Measurements from ENCODE around the gene PYROXD2. TPM values are rescaled to one million over a fixed set of nuclear protein-coding genes. Genes with fewer than 3 reads are reported as not detected.
A peak's percentile ranks its signal among the peaks of the same experiment; 100 is the strongest.

PYROXD2 gene
- total and polyA plus RNA-seq, 2 of the 8 experiments (the other 6 are each of a cell fraction or from before 2014, with no cell fraction given) = 3.2 to 5.4 TPM

- no peak for DNase-seq (ENCODE audit: low read depth in 1 of 2, low spot score in 2 of 2)
- H3K18ac ChIP-seq (ENCODE audit: extremely low read depth, low read length) = no peak overlapping the region
- H2BK5ac ChIP-seq (ENCODE audit: low read depth, low read length) = no peak overlapping the region; the same call in 1 of the 2 replicates
- peak overlapping the region; percentile 39; the same call in 1 of the 2 replicates for H3K27ac ChIP-seq (ENCODE audit: low read depth, low read length)
- ChIA-PET CTCF (ENCODE audit: partially characterized antibody) (interaction anchor here (1.1 to 1.7 kb wide), 5 partner anchors 9 to 791 kb away, joined by 3 to 7 read pairs (median 4); no protein-coding TSS in a partner anchor), POLR2A (ENCODE audit: partially characterized antibody) (interaction anchor here (0.8 to 1.1 kb wide), 2 partner anchors 10 to 12 kb away, joined by 3 to 6 read pairs; partner anchors contain the start of gene HPS1)
- H3K79me2 ChIP-seq (ENCODE audit: control insufficient read depth in 1 of 2, insufficient read depth in 2 of 2, low read length in 2 of 2) = no peaks in the 10 kb centered on the region
- no peak overlapping the region for H2AK5ac ChIP-seq (ENCODE audit: low read depth, low read length)
- peak overlapping the region; percentile 2 for H4K5ac ChIP-seq (ENCODE audit: insufficient read length, low read depth, low read length)
- H2BK12ac ChIP-seq (ENCODE audit: low read depth, low read length) = no peak overlapping the region
- H3K23me2 ChIP-seq (ENCODE audit: low read depth, low read length) = no peaks in the 10 kb centered on the region
- no peaks in the 10 kb centered on the region for H3K79me1 ChIP-seq (ENCODE audit: low read depth, low read length)
- H3K14ac ChIP-seq (ENCODE audit: insufficient read length) = no peak overlapping the region
- no peak overlapping the region for H3K4me3 ChIP-seq (ENCODE audit: extremely low read depth in 1 of 4, insufficient read depth in 2 of 4, low read depth in 3 of 4, low read length in 4 of 4)
- 66% methylated on average over 4 of the region's 4 CpGs; no CpG with 5 or more reads in 1 of the 2 experiments for WGBS, 2 experiments (ENCODE audit: extremely low coverage in 1 of 2, insufficient coverage in 1 of 2, insufficient read length in 1 of 2, insufficient replicate concordance in 2 of 2, low coverage in 1 of 2, low lambda C conversion rate in 2 of 2, missing lambda C conversion rate in 1 of 2)
- no peak overlapping the region for H3K4me2 ChIP-seq (ENCODE audit: insufficient read depth in 1 of 2, low read depth in 2 of 2, low read length in 2 of 2)
- H3K4me1 ChIP-seq (replicated peaks in 1 of 4; ENCODE audit: control insufficient read depth in 3 of 4, insufficient read depth in 4 of 4, low read length in 3 of 4) = peaks cover 5 to 14% (median 11%) of the 10 kb centered on the region in 4 experiments
- H3K4ac ChIP-seq (replicated peaks; ENCODE audit: insufficient read length, low read depth, low read length) = no peak overlapping the region
- H3K56ac ChIP-seq (replicated peaks; ENCODE audit: insufficient read length, low read depth, low read length) = no peak overlapping the region
- no peak overlapping the region for H3K23ac ChIP-seq (ENCODE audit: insufficient read length)
- no peaks in the 10 kb centered on the region for H3K9me3 ChIP-seq (ENCODE audit: insufficient read depth in 2 of 2, low read depth in 1 of 2, low read length in 1 of 2)
- no peak overlapping the region for H2BK15ac ChIP-seq (ENCODE audit: low read length)
- no peak overlapping the region for H3K9ac ChIP-seq (replicated peaks in 1 of 4; ENCODE audit: extremely low read depth in 1 of 4, low read depth in 3 of 4, low read length in 3 of 4)
- H4K91ac ChIP-seq (replicated peaks; ENCODE audit: insufficient read length, low read length) = no peak overlapping the region
- no peak overlapping the region for H2BK120ac ChIP-seq (replicated peaks; ENCODE audit: low read depth, low read length)
- H4K20me1 ChIP-seq (replicated peaks in 1 of 2; ENCODE audit: control insufficient read depth in 1 of 2, insufficient read depth in 2 of 2, low read length in 2 of 2) = no peaks in the 10 kb centered on the region
- FAIRE-seq = no peak
- H3K27me3 ChIP-seq (replicated peaks in 1 of 4; ENCODE audit: control insufficient read depth in 3 of 4, extremely low read depth in 1 of 4, insufficient read depth in 3 of 4, low read length in 3 of 4) = no peaks in the 10 kb centered on the region
- H2AFZ ChIP-seq (ENCODE audit: low read length) = 0 out of 2 replicates have a peak overlapping the region, but pooled peaks have one; percentile 11
- no peak overlapping the region for H2BK20ac ChIP-seq (ENCODE audit: low read length)
- H3K36me3 ChIP-seq (ENCODE audit: control insufficient read depth in 2 of 4, insufficient read depth in 4 of 4, low read length in 3 of 4) = no peaks in the 10 kb centered on the region
- no peak for TF ChIP-seq BRCA1 (IDR thresholded peaks at IDR 0.05; ENCODE audit: low read depth, low read length)
- 0 out of 2 replicates have a peak, but pooled peaks have one; percentile 76 for TF ChIP-seq TCF12 (IDR thresholded peaks at IDR 0.05; ENCODE audit: low read depth, low read length)
- peak overlapping the region; percentile 53; the same call in 1 of the 2 replicates for H4K8ac ChIP-seq (ENCODE audit: extremely low read depth, insufficient read depth, low read length)
These were observed 41.1 kb upstream of the PYROXD2 start for GRCh38 chr10:98456043-98456570.

Data from H1 (cell line).